ENCODE results near the gene PRPF6.
A peak's percentile ranks its signal among the peaks of the same experiment; 100 is the strongest.

Gene PRPF6

DNA sequence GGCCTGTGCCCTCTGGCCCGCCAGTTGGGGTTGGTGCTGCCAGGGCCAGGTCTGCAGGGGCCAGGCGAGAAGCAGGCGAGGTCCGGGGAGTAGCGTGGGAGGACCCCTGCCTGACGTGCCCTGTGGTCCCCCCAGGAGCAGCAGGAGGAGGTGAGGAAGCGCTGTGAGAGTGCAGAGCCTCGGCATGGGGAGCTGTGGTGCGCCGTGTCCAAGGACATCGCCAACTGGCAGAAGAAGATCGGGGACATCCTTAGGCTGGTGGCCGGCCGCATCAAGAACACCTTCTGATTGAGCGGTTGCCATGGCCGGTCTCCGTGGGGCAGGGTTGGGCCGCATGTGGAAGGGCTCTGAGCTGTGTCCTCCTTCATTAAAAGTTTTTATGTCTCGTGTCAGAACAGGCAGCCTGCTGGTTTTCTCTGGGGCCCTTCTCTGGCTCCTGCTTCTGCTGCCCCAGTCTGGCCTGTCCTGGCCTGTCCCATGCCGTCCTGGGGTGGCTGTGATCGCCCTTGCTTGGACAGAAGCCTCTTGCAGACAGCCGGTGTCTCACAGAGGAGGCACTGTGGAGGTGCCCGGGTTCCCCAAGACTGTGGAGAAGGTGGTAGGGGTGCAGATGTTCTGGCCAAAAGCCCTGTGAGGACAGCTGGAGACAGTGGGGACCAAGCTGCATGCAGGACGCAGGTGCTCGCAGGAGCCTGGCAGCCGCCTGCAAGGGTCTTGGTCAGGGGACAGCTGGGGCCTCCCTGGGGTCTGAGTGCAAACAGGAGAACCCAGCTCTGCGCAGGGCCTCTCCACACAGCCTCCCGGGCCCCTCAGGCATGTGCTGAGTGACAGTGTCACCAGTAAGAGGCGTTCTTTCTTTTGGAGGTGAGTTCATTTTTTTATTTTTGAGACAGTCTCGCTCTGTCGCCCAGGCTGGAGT is 52.0 kb downstream of the PRPF6 start:
- Mint-ChIP-seq H3K36me3 (peaks cover 32 to 54% of the 10 kb centered on the region in 2 donors), H3K27ac (peak overlapping the region; percentile 38), H3K9me3 (no peaks in the 10 kb centered on the region), H3K4me3 (no peak overlapping the region), H3K27me3 (peaks cover 0 to 15% of the 10 kb centered on the region in 2 donors), H3K4me1 (peaks cover 15 to 27% of the 10 kb centered on the region in 2 donors)
- ATAC-seq (replicated peaks) (no peak), DNase-seq (no peak)

DNA sequence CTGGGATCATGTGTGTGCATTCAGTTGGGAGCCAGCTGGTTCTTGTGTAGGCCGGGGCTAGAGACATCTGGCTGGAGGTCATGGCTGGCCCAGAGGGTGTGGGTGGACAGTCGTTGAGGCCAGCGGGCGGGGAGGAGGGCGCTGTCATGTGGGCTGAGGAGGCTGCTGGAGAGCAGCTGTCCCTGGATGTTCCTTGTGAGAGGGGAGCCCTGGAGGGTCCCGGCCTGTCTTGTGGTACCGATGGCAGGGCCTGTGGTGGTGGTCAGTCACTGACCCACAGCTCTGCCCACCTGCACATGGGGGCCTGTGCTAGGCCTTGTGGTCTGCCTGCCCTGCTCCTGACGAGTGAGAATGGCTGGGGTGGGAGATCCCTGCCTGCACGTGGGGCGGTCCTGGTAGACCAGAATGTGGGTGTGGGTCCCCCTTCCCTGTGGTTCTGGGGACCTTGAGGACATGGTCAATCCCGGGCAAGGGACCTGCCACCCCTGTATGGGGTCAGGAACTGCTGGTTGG is 53.1 kb downstream of the PRPF6 start:
- Mint-ChIP-seq H3K4me3 (no peak overlapping the region), H3K27ac (peak overlapping the region; percentile 51), H3K4me1 (peaks cover 15 to 36% of the 10 kb centered on the region in 2 donors), H3K9me3 (no peaks in the 10 kb centered on the region), H3K36me3 (peaks cover 29 to 49% of the 10 kb centered on the region in 2 donors), H3K27me3 (peaks cover 0 to 23% of the 10 kb centered on the region in 2 donors)
- ATAC-seq (replicated peaks) (no peak), DNase-seq (no peak)

DNA sequence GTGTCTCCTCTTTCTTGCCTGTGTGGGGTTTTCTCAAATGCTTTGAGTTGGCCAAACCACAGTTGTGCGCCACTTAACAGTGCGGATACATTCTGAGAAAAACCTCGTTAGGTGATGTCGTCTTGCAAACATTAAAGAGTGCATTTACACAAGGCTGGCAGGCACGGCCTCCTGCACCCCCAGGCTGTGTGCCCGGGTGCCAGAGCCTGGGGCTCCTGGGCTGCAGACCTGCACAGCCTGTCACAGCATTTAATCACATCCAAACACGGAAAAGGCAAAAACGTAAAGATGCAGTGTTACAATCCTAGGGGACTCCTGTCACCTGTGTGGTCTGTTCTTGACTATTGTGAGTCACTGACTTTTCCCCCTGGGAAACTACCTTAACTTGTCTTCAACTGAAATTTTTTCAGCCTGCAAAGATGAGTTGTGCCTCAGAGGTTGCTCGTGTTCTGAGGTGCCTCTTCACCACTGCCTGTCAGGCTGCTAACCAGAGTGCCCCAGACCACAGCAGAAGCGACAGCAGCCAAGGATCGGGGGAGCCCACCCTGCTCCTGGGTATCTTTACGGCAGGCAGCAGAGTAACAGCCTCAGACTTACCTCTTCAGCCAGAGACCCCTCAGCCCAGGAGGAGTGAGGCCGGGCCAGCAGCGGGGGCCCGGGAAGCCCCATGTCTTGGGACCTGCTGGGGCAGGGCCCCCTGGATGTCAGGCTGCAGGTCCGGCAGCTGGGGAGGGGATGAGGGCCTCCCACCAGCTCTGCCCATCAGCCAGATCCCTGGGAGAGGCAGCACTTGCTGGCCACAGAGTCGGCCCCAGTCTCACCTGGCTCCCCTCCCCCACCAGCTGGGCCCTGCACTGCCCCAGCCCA is 54.4 kb downstream of the PRPF6 start:
- Mint-ChIP-seq H3K27me3 (peaks cover 7 to 30% of the 10 kb centered on the region in 2 donors), H3K36me3 (peaks cover 20 to 40% of the 10 kb centered on the region in 2 donors), H3K9me3 (no peaks in the 10 kb centered on the region), H3K4me3 (peak overlapping the region; percentile 23 to 35), H3K27ac (peak overlapping the region; percentile 31), H3K4me1 (peaks cover 19 to 46% of the 10 kb centered on the region in 2 donors)
- no peak for DNase-seq
- peak in 1 of 2 donors; percentile 28 for ATAC-seq (replicated peaks)

GRCh38 chr20:64035933-64036345 is 55.0 kb downstream of the PRPF6 start, which contains the start of gene C20orf204:
TSS of gene C20orf204 (plus strand) at chr20:64036182. CDS start at chr20:64036324, 142 bp downstream.
- ATAC-seq (replicated peaks): no peak
- Mint-ChIP-seq H3K4me3 (peak within 1 kb of the TSS; percentile 23 to 35), H3K36me3 (peaks cover 14 to 36% of the 10 kb centered on the region in 2 donors), H3K27ac (peak within 1 kb of the TSS; percentile 31), H3K4me1 (peaks cover 19 to 46% of the 10 kb centered on the region in 2 donors), H3K27me3 (peaks cover 7 to 33% of the 10 kb centered on the region in 2 donors), H3K9me3 (no peaks in the 10 kb centered on the region)
- no peak for DNase-seq

DNA sequence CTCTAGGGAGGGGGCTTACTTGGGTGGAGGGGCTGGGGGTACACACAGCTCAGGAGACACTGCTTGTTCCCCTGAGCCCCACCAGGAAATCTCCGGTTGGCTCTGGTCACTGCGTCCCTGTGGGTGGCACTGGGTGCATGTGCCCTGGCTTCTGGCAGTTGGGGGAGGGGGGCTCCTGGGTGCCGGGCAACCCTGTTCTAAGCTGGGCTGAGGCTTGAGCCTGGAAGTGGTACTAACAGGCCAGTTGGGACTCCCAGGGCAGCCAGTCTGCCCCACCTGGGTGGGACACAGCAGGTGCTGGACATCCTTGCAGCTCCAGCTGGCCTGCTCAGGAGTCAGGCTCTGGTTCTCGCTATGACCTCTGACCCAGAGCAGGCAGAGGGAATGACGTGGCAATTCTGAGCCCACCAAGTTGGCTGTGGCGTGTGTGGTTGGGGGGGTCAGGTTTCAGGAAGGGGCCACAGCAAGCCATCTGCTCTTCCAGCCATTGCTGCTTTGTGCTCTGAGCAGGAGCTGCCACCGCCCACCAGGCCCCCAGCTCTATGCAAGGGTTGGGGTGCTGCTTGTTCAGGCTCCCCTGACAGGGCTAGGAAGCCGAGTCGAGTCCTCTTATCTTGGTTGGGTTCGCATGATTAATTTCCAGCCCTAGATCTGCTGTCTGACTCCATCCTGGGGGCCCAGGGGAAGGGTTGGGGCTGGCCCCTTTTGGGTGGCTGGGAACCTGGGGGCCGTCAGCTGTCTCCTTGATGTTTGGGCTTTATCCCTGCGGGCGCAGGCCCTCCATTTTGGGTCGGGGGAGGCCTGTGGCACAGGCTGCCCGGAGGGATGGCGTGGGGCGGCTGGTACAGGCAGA is 55.6 kb downstream of the PRPF6 start:
- peaks cover 19 to 46% of the 10 kb centered on the region in 2 donors for H3K4me1 Mint-ChIP-seq
- H3K27ac Mint-ChIP-seq: no peak overlapping the region
- DNase-seq (no peak), ATAC-seq (replicated peaks) (no peak)
- peak overlapping the region in 1 of 2 donors; percentile 19 for H3K4me3 Mint-ChIP-seq
- peaks cover 7 to 33% of the 10 kb centered on the region in 2 donors for H3K27me3 Mint-ChIP-seq
- H3K9me3 Mint-ChIP-seq: no peaks in the 10 kb centered on the region
- peaks cover 9 to 33% of the 10 kb centered on the region in 2 donors for H3K36me3 Mint-ChIP-seq

DNA sequence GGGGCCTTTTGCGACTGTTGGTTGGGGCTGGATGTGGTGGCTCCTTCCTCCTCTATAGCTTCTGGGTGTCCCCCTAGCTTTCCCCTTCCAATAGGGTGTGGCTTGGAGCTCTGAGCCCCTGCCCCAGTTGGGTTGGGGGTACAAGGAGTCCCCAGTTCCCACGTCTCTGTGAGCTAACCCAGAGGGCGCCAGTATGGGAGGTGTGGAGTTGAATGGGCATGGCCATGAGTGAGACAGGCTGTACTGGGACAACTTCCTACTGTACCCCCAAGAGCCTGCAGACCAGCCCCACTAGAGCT is 56.2 kb downstream of the PRPF6 start:
- Mint-ChIP-seq H3K4me3 (no peak overlapping the region), H3K27ac (no peak overlapping the region), H3K4me1 (peaks cover 19 to 46% of the 10 kb centered on the region in 2 donors), H3K27me3 (peaks cover 7 to 37% of the 10 kb centered on the region in 2 donors), H3K36me3 (peaks cover 9 to 27% of the 10 kb centered on the region in 2 donors), H3K9me3 (no peaks in the 10 kb centered on the region)
- DNase-seq: no peak
- ATAC-seq (replicated peaks): no peak

- Mint-ChIP-seq H3K27me3 (peaks cover 7 to 39% of the 10 kb centered on the region in 2 donors), H3K27ac (no peak overlapping the region), H3K4me1 (peaks cover 19 to 42% of the 10 kb centered on the region in 2 donors), H3K9me3 (no peaks in the 10 kb centered on the region), H3K4me3 (peak overlapping the region in 1 of 2 donors; percentile 86), H3K36me3 (peaks cover 5 to 22% of the 10 kb centered on the region in 2 donors)
- no peak for DNase-seq
- ATAC-seq (replicated peaks): no peak
Observed at GRCh38 chr20:64037498-64038213, 56.7 kb downstream of the PRPF6 start.

- Mint-ChIP-seq H3K27ac (no peak overlapping the region), H3K27me3 (peaks cover 7 to 39% of the 10 kb centered on the region in 2 donors), H3K4me3 (peak overlapping the region in 1 of 2 donors; percentile 86), H3K9me3 (no peaks in the 10 kb centered on the region), H3K4me1 (peaks cover 19 to 42% of the 10 kb centered on the region in 2 donors), H3K36me3 (peaks cover 5 to 17% of the 10 kb centered on the region in 2 donors)
- ATAC-seq (replicated peaks): peak; percentile 33 to 39
- no peak for DNase-seq
Observed at GRCh38 chr20:64038224-64038564, 57.3 kb downstream of the PRPF6 start.

DNA sequence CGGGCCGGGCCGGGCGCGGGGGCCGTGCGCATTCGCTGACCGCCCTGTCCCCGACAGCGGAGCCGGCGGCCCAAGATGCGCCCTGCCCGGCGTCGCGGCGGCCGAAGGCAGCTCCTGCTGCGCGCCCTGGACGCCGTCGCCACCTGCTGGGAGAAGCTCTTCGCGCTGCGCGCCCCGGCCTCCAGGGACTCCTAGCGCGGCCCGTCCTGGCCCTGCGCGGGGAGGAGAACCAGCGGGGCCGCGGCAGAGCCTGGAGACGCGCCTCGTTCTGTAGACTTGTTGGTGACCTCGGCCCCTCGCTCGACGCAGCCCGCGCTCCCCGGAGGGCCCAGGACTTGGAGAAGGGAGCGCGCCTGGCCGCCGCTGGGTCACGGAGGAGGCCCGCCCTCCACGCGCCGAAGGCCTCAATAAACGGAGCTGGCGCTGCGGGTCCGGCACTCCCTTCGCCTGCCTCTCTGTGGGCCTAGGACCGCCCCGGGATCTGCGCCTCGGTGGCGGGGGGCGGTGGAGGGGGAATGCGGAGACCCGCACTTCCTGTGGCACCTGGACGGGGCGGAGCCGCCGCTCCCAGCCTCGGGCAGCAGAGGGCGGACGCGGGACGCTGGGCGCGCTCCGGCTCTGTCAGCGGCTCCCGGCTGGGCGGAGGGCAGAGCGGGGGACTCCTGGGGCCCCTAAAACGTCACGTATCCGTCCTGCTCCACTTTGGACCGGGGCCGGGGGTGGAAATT is 57.8 kb downstream of the PRPF6 start:
- DNase-seq (peak; percentile 68), ATAC-seq (replicated peaks) (peak; percentile 79 to 83)
- H3K4me3 Mint-ChIP-seq: peak overlapping the region; percentile 80 to 86
- H3K27me3 Mint-ChIP-seq: peaks cover 7 to 39% of the 10 kb centered on the region in 2 donors
- H3K27ac Mint-ChIP-seq: peak overlapping the region; percentile 62
- peaks cover 19 to 42% of the 10 kb centered on the region in 2 donors for H3K4me1 Mint-ChIP-seq
- no peaks in the 10 kb centered on the region for H3K9me3 Mint-ChIP-seq
- H3K36me3 Mint-ChIP-seq: peaks cover 2 to 14% of the 10 kb centered on the region in 2 donors

GRCh38 chr20:64039293-64040160 is 58.6 kb downstream of the PRPF6 start:
- no peak for ATAC-seq (replicated peaks)
- no peak for DNase-seq
- peak overlapping the region; percentile 80 to 86 for H3K4me3 Mint-ChIP-seq
- peak overlapping the region; percentile 42 for H3K27ac Mint-ChIP-seq
- H3K36me3 Mint-ChIP-seq: peaks cover 0 to 6% of the 10 kb centered on the region in 2 donors
- H3K4me1 Mint-ChIP-seq: peaks cover 16 to 42% of the 10 kb centered on the region in 2 donors
- no peaks in the 10 kb centered on the region for H3K9me3 Mint-ChIP-seq
- peaks cover 9 to 42% of the 10 kb centered on the region in 2 donors for H3K27me3 Mint-ChIP-seq

DNA sequence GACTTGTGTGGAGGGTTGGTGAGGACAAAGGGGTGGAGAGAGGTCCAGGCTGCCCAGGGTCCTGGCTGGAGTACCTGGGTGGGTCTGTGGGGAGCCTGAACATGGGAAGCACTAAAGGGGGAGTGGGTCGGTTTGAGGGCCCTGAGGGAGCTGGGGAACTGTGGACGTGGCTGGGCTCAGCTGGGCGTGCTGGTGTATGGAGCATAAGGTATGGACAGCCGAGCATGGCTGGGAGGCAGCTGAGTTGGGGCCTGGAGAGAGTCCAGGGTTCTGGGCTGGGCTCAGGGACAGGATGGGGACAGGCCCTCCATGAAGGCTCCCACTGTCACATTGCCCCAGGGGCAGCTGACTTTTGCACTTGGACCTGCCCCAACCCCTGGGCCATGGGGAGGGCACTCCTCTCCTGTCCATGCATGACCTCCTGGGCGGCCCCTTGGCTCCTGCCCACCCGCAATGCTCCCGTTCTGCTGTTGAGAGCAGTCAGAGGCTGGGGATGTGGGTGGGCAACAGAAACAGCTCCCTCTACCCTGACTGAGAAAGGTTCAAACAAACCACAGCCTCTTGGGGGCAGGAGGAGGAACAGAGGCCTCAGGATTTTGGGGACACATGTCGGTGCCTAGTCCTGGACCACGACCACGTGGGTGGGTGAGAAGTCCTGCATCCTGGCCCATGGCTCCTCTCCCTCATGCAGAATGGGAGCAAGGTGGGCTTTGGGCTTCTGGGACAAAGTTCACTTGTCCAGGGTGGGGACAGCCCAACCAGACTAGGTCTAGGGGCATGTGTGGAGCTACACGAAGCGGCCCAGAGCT is 59.5 kb downstream of the PRPF6 start:
- peaks cover 12 to 37% of the 10 kb centered on the region in 2 donors for H3K4me1 Mint-ChIP-seq
- peaks cover 16 to 51% of the 10 kb centered on the region in 2 donors for H3K27me3 Mint-ChIP-seq
- peaks cover 0 to under 1% of the 10 kb centered on the region in 2 donors for H3K36me3 Mint-ChIP-seq
- no peak for DNase-seq
- no peak for ATAC-seq (replicated peaks)
- no peaks in the 10 kb centered on the region for H3K9me3 Mint-ChIP-seq
- no peak overlapping the region for H3K27ac Mint-ChIP-seq
- no peak overlapping the region for H3K4me3 Mint-ChIP-seq
